ENCODE data around the gene SDK2.

GRCh38 chr17:73379826-73380225, 264.4 kb downstream of the SDK2 start:
- TF ChIP-seq REST (IDR thresholded peaks at IDR 0.05; ENCODE audit: low read depth, low read length) (no peak), POLR2AphosphoS5 (IDR thresholded peaks at IDR 0.05; ENCODE audit: low read depth, low read length) (no peak), FOXM1 (IDR thresholded peaks at IDR 0.05; ENCODE audit: low read depth) (no peak), CHD2 (IDR thresholded peaks at IDR 0.05; ENCODE audit: low read length, partially characterized antibody) (no peak), TAF1 (IDR thresholded peaks at IDR 0.05; ENCODE audit: borderline replicate concordance, low read depth, low read length) (no peak), EP300 (IDR thresholded peaks at IDR 0.05; ENCODE audit: borderline replicate concordance in 1 of 2, low read depth in 1 of 2, low read length in 1 of 2) (no peak)
